Kidney glomerular epithelial cell (primary cell): ENCODE data around the gene FIGN.
A peak's percentile ranks its signal among the peaks of the same experiment; 100 is the strongest.

Experiments
- DNase-seq: peaks from one replicate; lab custom pipeline; 2025; lab: John Stamatoyannopoulos, UW

The FIGN gene

GRCh38 chr2:163611557-163611906 lies 124.3 kb downstream of the FIGN start:
- DNase-seq: no peak

DNA sequence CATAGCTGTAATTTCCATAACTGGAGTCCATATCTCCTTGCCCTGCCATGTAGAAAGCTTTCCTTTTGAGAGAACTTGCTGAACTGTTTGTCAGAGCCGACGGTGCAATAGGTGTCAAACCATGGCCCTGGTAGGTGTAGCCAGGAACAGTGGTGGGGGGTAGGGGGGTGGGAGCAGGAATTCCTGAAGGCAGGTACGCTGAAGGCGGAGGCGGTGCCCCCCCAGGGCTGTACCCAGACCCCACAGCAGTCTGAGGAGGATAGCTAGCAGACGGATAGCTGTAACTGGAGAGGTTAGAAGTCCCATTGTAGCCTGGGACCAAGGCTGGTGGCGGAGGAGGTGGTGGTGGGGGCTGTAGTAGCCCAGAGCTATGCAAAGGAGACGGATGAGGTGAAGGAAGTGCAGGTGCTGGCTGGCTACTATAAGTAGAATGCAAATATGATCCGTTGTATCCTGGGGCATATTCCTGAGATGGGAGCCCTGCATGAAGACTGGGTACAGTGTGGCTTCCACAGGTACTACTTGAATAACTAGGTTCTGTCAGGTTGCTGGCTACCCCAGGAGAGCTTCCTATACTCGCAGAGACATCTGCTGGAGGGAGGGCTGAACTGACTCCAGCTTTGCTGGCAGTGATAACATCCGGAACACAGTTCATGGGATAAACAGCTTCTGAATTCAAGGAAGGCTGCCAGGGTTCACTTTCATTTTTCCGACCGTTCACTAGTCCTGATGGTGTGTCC lies 124.8 kb downstream of the FIGN start:
- DNase-seq: no peak

- DNase-seq: no peak
Observed at GRCh38 chr2:163607630-163608029, 128.2 kb downstream of the FIGN start.

GRCh38 chr2:163606878-163607277 lies 128.9 kb downstream of the FIGN start:
- no peak for DNase-seq

- DNase-seq: no peak
Observed at GRCh38 chr2:163605779-163606178, 130.0 kb downstream of the FIGN start.

GRCh38 chr2:163604941-163605555 lies 130.8 kb downstream of the FIGN start:
- DNase-seq: no peak

DNA sequence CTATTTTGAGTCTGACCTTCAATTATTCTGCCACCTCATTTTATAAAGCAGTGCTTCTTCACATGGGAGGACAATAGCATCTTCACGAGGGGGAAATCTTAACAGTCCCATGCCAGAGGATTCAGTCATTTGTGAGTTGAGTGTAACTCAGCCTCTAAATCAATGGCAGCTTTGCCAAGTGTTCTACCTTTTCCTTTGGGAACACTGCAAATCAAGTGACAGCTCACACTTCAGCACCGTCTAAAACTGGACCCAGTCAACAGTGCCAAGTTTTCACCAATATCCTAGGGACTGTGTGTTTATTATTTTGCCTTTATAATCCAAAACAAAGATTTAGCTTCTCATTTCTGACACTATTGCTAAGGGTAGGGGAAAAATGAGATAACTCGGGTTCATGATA lies 133.6 kb downstream of the FIGN start:
- DNase-seq: no peak

DNA sequence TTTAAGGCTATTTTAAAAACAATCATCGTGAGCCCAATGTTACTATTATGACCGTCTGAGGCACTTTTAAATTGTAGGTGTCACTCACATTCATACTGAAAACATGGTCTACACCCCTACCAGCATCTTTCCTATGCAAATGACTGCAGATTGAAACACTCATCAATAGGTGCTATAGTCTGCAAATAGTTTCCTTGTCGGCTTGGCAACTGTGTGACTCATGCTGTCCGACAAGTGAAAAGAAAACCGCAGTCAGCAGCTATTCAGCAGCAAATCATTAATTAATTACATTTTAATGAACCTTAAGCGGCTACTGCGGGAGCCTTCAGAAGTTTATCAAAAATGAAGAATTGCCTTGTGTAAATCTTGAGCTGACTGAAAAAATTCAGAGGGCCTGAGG lies 134.4 kb downstream of the FIGN start:
- DNase-seq: peak; percentile 83

GRCh38 chr2:163600801-163601200 lies 135.0 kb downstream of the FIGN start:
- no peak for DNase-seq

DNA sequence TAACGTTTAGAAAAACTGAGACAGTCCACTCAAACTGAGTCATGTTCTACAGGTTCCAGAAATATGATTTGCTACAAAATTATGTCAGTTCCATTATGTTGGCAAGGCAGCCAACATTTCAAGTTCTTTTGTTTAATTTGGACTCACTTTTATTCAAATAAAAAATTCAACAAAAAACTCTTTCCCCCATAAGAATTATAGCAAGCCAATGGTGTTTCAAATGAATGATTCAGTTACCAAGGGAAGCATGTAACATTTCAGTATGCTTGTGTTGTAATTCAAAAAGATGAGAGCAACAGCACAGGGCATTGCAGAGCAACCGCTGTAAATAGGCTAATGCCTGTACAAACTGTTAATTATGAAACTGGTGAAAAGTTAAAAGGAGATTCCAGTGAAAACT lies 140.8 kb downstream of the FIGN start:
- no peak for DNase-seq

DNA sequence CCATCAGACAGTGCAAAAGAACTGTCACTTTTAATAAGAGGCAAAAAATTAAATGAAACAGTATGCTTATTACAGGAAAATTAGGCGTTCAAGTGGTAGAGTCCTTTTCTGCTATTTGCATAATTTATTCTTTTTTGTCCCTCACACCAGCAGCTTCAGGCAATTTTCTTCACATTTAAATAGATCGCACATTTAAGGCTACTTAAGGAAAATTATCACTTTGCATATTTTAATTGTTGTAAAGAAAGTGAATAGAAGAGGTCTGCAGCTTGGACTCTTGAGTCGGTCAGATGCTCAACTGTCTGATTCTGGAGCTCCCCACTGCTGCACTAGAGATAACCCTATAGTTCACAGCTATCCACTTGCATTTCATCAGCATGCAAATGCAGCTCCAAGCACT lies 141.3 kb downstream of the FIGN start:
- DNase-seq: no peak

GRCh38 chr2:163593982-163594381 lies 141.8 kb downstream of the FIGN start:
- no peak for DNase-seq

DNA sequence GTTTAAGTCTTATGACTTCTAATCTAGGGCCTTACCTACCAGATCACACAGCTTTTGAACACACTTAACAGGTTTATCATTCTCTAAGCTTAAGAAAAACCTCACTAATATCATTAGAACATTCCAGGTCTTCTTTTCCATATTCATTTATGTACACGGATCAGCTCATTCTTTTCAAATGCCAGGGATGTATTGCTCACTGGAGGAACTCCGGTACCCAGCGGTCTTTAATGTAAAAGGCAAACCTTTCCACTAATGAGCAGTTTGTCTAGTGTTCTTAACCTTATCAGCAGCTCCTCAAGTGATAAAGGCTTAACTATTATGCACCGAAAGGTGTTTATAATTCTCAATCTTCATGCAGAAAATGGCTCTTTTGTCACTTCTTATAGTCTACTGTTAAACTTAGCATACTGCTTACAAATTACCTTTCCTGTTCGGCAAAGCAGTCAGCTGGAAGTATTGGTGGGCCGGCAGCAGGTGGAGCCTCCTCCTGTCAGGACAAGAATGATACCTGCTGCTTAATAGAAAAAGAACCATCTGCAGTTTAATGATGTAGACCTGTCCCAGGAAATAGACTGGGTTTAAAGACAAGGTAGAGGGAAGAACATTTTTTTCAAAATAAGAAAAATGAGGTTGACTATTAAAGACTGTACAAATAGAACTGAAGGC lies 142.7 kb downstream of the FIGN start:
- no peak for DNase-seq

- no peak for DNase-seq
Observed at GRCh38 chr2:163591461-163591860, 144.3 kb downstream of the FIGN start.

GRCh38 chr2:163580757-163581156 lies 155.1 kb downstream of the FIGN start:
- DNase-seq: no peak

DNA sequence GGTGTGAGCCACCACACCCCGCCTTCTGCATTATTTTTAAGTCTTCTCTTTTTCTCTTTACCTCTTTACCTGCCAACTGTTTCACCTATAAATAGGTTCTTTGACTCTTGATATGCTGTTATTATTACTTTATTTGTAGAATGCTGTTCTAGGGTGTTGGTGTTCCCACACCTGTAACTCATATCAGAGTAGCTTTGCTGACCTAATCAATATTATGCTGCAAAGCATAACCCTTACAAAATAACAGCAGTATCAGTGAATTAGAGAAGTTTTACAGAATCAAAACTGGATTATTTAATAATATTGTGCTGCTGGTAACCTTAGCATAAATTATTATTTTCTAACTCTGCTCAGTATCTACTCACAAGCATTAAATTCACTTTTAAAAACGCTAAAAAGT lies 161.5 kb downstream of the FIGN start:
- DNase-seq: no peak

DNA sequence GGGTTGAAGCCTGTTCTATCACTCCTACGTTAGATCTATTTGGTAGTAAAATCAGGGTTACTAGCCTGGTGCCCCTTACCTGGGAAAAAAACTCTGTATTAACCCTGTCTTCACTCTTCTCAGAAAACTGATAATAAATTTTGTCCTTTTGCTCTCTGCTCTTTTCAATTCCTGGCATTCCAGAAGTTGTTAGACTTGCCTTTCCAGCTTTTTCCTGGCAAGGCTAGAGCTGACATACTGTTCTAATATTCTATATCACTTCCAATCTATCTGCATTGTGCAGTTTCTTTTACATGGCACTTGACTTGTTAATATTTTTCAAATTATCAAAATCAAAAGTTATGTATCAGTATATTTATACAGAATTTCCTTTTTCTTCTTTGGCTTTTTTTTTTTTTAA lies 162.2 kb downstream of the FIGN start:
- DNase-seq: no peak

- DNase-seq: no peak
Observed at GRCh38 chr2:163572850-163573249, 163.0 kb downstream of the FIGN start.

DNA sequence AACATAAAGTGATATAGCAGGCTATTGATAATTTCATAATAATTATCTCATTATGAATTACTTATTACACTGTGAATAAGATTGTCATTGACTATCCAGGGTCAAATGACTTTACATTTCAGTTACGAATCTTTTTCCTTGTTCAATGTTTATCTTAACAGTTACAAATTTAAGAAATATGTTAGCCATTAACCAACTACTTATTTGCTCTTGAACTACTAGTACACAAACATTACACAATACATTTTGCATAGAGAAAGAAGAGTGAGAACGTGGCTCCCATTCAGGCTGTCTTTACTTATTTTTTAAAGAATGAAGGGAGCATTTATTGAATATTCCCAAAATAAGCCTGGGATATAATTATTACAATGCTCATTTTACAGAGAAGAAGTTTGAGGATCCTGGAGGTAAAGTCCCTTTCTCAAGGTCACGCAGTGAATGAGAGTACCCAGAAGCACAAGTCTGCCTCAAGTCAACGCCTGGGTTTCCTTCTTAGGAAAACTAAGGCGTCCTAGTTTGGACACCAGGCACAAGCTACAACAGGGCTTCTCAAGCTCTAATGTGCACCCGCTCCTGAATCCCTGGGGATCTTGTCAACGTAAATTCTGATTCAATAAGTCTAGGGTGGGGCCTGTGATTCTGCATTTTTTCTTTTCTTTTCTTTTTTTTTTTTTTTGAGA lies 164.2 kb downstream of the FIGN start:
- DNase-seq: no peak

- DNase-seq: no peak
Observed at GRCh38 chr2:163570391-163570790, 165.4 kb downstream of the FIGN start.

GRCh38 chr2:163565192-163565591 lies 170.6 kb downstream of the FIGN start:
- no peak for DNase-seq

DNA sequence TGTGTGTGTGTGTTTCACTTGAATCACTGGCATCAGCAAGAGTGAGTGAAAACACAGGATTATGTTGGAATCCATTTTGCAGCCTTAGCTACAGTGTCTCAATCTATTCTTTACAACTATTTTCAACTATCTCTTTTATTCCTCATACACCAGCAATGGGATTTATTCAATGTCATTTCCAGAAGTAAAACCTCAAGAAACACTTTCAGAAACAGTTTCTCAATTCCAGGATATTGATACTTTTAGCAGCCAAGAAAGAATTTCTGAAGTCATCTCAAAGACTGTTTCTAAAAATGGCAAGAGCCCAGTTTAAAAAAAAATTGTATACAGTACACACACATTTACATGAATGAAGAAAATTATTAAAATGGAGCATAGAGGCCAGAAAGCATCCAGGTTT lies 171.6 kb downstream of the FIGN start:
- DNase-seq: no peak

GRCh38 chr2:163563336-163563735 lies 172.5 kb downstream of the FIGN start:
- DNase-seq: no peak
